Measurements from ENCODE around the gene SLC1A1.
"Not testable (repeated sequence)": the region's sequence is repeated elsewhere in the genome, so short reads cannot be mapped to it uniquely, and the experiment has no call there.

The SLC1A1 gene

DNA sequence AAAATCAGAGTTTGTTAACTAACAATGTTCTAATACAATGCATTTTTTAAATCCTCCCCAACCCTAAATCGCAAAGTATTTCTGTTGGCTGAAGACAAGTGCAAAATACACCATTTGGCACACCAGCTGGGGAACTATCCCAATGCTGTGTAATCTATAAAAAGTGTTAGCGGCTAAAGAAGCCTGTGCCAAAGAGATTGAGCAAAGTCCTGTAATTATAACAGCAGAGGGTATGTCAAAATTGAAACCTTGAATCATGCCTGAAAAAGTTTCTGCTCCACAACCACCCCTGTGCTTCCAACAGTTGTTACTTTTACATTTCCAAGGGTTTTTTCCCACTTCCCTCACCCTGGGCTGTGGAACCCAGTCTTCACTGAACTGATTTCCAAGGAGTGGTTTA lies 88.7 kb downstream of the SLC1A1 start:
- DNase-seq (ENCODE audit: low read depth), result no peak

DNA sequence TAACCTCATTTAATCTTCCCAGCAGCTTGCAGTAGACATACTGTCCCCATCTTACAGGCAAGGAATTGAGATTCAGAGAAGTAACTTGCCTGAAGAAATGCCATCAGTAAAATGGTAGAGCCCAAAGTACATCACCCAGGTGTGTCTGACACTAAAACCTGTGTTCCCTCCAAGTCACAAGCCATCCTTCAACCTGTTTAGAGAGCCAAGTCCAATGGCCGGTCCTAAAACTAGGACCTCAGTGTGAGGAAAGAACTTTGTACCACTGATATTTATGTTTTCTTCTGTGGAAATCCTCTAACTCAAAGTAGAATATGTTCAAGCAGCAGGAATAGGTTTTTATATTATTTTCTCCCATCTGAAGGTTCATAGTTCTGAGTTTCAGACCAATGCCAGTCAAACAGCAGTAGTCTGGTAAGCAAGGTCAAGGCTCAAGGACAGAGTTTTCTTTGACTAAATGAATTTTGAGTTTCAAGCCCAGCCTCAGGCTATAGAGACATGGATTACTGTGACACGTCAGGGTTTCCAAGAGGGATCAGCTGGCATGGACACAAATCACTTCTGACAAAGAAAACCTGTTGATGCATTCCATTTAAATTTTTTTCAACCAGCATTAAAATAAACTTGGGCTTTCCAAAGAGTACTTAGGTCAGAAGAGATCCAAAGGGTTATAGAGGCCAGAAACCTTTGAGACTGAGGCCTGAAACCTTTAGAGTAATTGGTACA lies 90.9 kb downstream of the SLC1A1 start:
- DNase-seq (ENCODE audit: low read depth), result no peak

DNA sequence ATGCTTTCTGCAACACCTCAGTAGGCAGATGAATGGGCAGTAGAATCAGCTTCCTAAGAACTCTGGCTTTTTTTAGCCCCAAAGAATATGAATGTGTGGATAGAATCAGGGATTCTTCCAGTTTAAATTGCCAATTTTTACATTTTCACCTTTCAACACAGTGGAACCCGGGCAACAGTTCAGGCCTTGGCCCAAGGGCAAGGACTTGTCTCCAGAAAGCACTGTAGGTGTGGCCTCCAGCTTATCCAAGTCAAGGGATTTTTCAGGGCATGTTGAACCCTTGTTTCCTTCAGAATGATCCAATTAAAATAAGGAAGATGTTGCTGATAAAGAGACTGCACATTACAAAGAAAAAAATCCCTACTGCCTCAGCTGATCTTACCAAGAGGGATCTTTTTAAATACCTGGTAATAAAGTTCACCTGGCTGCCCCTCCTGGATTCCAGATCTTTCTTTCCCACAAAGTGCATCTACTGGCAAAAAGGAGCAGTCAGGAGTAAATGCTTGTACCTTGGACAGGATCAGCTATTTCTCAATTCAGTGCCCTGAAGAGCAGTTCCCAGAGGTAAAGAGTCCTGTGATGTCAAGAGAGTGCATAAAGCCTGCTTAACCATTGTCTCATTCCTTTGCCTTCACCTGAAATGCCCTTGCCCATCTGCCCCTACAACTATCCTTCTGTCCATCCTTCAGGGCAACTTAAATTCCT lies 91.7 kb downstream of the SLC1A1 start:
- DNase-seq (ENCODE audit: low read depth), result no peak

DNA sequence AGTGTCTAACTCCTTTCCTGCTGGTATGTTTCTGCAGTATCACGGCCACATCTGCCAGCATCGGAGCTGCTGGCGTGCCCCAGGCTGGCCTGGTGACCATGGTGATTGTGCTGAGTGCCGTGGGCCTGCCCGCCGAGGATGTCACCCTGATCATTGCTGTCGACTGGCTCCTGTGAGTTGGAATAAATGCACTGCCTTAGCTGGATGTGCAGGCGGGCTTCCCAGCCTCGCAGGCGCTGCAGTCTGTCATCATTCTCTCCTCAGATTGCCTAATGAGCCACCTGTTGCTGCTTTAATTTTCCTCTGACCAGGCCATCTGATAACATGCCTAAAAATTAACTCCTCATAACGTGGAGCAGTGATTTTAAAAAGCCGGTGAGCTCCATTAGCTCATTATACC lies 92.7 kb downstream of the SLC1A1 start:
- DNase-seq (ENCODE audit: low read depth), result no peak

DNA sequence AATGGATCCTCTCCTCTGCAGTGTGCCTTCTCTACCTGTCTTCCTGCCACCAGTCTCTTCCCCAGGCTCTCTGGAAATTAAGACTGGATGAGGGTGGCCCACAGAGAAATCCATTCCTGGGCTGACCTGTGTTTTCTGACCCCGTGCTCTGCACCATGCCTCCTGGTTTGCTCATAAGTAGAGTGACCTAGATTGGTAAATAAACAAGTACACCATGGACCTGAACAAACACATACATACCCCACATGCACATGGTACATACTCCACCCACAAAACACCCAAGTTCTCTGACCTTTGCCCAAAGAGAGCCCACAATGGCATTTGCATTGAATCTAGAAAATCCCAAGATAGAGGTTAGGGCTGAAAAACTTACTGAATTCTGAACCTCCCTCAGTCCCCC lies 94.4 kb downstream of the SLC1A1 start:
- no peak for DNase-seq (ENCODE audit: low read depth)

DNA sequence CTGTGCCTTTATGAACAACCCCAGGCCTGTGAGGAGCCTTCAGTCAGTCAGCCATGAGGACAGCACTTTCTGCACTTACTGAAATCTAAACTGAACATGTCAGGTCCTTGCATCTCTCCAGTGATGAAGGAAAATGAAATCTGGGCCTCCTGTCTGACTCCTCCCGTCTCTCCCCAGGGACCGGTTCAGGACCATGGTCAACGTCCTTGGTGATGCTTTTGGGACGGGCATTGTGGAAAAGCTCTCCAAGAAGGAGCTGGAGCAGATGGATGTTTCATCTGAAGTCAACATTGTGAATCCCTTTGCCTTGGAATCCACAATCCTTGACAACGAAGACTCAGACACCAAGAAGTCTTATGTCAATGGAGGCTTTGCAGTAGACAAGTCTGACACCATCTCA lies 94.9 kb downstream of the SLC1A1 start:
- DNase-seq (ENCODE audit: low read depth), result no peak

DNA sequence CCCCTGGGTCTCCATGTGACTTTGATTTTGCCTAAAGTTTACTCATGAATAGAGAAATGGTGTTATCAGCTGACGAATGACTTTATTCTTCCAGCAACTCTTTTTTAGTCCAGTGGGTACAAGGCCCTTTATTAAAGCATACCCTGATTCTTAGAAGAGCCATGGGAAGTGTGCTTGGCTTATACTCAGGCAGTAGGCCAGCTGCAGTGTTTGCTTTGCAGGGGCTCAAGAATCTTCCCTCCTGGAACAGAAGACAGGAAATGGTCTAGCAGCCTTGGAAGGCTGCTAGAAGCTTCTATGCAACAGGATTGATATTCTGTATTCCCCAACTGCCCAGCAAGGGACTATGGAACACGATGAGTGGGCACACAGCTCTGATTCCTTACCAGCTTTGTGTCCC lies 98.5 kb downstream of the SLC1A1 start:
- no peak for DNase-seq (ENCODE audit: low read depth)

DNA sequence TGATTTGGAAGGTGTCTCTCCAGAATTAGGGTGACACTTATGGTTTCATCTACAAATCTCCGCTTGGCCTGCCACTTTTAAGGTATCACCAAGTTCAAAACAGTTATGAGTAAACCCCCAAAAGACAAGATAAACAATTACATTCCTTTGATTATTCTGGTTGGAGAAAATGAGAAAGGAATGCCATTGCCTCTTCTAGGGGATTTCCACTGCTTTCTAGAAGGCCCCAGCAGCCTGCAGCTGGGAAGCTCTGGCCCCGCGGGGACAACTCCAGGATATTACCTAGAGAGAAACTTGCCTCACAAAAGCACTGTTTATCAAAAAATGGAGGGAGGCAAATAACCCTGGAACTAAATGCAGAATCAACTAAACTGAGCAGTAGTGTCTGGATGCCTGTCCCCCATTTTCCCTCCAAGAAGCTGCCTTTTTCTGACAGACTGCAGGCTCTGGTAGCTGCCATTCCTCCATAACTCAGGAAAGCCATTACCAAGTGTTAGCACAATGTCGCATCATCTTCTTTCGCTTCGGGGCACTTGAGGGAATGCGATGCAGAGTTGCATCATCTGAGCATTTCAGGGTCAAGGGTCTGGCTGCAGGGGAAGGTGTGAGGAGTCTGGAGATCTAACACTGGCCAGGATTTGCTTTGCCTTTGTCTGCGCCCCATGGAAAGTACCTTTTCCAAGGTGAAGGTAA lies 100.3 kb downstream of the SLC1A1 start:
- DNase-seq (ENCODE audit: low read depth), result no peak

DNA sequence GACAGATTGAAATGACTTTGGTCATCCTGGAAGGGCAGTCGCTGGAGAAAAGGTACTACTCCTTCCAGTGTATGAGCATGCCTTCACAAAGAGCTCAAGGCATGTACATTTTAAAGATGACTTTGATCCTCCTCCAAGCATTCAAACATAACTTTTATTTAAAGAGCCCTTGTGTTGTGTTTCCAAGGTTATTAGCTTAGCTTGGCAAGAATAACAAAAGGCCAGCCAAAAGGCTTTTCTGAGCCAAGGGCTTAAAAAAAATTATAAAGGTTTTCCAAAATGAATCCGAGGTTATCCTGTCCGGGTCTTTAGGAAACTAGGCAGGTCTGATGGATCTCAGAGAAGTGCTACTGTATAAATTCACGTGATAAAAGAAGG lies 100.8 kb downstream of the SLC1A1 start:
- no peak for DNase-seq (ENCODE audit: low read depth)

DNA sequence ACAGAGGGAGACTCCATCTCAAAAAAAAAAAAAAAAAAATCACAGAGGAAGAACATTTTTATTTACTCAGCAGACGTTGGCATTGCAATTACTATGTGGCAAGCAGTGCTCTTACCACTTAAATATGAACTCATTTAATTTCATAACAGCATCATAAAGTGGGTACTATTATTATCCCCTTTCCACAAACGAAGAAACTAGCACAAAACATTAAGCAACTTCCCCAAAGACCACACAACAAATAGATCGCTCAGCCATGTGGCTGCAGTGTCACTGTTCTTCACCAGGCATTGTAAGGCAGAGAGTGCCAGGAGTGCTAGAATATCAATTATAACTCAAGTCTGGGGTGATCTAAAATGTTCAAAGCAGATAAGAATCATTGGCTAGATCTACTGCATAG lies 102.0 kb downstream of the SLC1A1 start:
- DNase-seq (ENCODE audit: low read depth), result no peak

DNA sequence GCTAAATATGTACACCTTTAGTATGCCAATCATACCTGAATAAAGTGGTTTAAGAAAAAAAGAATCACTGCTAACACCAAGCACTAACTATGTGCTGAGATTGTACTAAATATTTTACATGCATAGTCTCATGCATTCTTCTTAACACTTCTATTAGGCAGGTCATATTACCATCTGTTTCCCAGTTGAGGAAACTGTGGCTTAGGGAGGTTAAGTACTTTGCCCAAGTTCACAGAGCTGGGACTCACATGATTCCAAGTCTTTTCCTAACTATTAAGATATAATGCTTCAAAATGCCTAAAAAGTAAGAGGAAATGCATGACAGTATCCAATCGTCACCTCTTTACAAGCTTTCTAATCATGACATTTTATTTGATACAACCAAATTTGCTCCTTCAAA lies 102.6 kb downstream of the SLC1A1 start:
- no peak for DNase-seq (ENCODE audit: low read depth)

DNA sequence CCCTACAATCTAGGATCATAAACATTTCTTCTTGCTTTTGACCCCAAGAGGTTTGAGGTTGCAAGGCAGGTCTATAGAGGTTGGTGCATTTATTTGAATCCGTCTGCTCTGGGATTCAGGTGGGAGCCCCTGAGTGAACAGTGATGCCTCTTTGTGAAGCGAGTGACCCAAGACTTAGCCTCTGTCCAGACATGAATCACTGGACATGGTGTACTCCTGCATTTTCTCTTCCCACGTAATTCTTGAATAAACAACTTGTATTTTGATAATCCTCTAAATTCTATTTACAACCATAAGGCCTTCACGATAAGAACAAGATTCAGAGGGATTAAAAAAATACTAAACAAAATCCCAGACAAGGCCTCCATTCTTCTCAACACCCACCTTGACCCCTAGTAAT lies 104.3 kb downstream of the SLC1A1 start:
- no peak for DNase-seq (ENCODE audit: low read depth)

DNA sequence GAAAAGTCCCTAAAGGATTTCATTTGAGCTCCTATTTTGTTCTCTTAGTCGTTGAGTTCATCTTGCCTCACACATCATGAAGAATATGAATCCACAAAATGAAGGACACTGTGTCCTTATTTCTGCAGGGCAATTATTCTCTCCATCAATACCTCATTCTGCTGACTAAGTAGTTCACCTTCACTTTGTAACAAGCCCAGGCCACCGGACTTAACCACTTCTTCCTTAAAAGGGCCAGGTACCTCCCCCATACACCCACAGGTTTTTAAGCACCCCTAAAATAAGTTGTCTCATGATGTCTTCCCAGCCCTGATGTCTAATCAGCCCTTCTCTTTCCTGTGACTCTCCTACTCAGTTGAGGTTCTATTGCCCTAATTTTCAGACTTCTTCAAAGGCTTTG lies 104.7 kb downstream of the SLC1A1 start:
- no peak for DNase-seq (ENCODE audit: low read depth)

DNA sequence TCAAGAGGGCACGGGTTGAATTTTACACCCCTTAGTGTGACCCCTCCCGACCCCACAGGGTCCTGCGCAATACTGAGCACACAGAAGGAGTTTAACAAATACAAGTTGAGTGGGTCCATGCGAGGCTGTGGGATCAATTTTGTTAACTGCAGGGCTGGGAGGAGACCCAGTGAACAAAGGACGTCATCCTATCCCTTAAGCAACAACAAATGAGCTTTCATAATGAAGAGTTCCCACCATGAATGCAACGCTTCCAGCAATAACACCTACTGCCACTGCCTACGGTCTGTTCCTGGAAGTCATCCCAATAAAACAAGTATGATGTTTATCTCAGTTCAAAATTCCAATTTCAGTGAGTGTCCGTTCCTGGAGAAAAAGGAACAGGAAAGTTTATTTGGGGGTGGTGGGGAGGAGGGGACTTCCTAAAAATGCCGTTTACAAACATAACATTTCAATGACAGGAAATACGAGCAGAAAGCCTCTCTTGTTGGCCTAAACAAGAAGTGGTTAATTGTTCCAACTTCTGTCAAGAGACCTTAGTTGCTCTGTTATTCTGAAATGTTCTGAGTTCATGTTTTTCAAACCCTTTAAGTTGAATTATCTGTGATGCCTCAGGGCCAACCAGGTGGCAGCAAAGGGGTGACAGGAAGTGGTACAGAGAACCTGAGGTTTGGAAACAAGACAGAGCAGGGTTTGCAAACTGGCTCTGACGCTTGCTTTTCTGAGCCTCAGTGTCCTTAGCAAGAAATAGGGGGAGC lies 106.1 kb downstream of the SLC1A1 start:
- no peak for DNase-seq (ENCODE audit: low read depth)

DNA sequence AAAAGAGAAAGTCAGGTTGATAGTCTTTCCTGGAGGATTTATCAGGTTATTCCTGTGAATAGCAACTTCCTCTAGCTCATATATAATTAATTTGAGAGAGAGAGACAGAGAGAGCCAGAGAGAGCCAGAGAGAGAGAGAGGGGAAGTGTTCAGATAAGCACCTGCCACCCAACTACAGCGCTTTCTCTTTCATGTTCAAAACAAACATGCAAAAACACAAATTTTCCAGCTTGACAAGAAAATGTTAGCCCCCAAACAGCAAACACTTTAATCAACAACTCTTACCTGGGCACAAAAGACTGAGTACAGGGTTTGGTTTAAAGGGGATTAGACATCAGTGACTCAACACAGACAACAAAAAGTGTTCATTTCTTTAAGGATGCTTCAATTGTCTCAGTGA lies 110.1 kb downstream of the SLC1A1 start:
- no peak for DNase-seq (ENCODE audit: low read depth)

DNA sequence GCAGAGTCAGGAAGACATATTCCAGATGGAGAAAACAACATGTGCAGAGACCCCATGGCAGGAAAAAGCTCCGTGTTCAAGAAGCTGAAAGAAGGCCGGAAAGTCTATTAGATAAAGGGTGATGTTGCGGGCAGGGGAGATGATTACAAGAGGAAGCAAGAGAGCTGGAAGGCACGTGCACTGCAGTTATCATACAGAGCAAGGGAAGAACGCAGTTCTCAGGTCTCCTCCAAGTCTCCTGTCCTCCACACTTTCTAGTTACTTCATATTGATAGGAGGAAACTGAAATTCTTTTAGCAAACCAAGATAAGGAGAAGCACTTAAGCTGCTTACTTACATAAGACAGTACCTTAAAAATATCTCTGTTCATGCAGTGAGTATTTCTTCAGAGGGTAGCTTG lies 113.6 kb downstream of the SLC1A1 start:
- no peak for DNase-seq (ENCODE audit: low read depth)

DNA sequence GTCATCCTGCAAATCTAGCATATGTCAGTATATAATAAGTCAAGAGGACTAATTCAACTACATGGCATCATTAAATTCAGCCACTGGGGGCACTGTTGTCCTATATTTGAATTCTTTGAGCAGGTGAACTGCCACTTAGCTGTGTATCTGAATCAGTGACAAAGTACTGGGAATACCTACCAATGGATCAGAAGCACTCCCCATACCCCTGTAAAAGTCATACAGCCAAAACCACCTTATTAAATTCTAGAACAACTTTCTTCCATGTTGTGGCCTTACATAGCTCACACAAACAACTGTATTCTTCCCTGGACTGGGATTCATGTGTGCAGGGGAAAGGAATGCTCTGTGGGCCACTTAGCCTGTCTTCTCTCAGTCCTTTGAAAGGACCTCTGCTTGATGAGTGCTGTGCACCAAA lies 114.4 kb downstream of the SLC1A1 start:
- peak; percentile 26 for DNase-seq (ENCODE audit: low read depth)

DNA sequence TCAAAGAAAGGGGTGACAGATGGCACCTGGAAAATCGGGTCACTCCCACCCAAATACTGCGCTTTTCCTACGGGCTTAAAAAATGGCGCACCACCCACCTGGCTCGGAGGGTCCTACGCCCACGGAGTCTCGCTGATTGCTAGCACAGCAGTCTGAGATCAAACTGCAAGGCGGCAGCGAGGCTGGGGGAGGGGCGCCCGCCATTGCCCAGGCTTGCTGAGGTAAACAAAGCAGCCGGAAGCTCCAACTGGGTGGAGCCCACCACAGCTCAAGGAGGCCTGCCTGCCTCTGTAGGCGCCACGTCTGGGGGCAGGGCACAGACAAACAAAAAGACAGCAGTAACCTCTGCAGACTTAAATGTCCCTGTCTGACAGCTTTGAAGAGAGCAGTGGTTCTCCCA lies 115.8 kb downstream of the SLC1A1 start:
- DNase-seq (ENCODE audit: low read depth), result not testable (repeated sequence)

DNA sequence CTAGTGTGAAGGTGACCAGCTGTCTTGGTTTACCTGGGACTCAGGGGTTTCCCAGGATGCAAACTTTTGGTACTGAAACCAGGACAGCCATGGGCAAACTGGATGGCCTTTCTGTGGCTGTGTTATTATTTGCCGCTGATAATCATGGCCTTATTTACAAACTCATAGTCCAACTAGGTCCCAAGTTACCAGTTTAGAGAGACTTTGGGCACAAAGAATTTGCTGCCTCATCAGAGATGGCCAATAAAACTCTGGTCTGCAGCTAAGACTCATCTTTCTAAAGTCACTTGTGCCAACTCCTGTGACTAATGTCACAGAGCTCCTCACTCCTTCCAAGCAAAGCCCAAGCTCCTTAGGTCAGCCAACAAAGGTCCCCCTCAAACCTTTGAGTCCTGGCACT lies 124.4 kb downstream of the SLC1A1 start:
- no peak for DNase-seq (ENCODE audit: low read depth)

DNA sequence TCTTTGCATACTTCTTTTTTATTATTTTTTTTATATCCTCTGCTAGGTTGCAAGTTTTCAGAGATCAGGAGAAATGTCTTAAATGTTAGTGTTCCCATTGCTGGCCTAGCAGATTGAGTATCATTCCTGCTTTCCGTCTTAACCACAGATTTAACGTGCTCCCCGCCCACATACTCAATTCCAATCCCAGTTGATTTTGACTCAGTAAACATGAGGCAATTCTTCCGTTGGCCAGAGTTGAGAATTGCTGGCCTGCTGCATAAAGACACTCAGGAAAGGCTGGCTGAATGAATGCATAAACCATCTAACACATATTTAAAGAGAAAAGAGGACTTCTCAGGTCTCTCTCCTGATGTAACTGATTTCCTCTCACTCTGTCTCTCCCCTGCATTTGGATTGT lies 125.0 kb downstream of the SLC1A1 start:
- DNase-seq (ENCODE audit: low read depth), result no peak

DNA sequence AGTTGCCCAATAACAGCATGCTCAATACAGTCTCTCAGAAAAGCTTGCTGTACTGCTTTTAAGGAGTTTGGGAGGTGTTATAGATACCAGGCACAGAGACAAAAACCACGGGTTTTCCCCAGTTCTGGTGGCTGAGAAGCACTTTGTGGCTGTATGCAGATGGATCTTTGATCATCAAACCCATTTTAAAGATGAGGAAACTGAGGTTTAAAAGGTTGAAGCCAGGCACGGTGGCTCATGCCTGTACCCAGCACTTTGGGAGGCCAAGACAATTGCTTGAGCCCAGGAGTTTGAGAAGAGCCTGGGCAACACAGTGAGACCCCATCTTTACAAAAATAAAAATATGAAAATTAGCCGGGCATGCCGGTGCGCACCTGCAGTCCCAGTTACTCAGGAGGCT lies 125.5 kb downstream of the SLC1A1 start:
- no peak for DNase-seq (ENCODE audit: low read depth)

DNA sequence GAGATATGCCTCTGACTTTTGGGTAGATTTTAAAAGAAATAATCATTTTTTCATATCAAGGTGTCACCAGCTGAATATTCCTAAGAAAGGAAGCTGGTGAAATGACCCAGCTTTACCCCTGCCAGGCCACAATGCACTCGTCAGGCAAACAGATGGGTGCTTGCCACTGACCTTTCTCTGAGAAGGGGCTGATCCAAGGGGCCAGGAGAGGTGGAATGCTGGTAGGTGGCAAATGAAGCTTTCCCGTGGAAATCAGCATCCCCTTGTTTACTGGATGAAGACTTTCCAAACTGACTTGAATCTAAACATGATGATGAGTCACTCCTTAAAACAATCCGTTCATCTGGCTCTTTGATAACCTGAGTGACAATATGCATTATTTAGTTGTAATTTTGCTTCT lies 127.5 kb downstream of the SLC1A1 start:
- DNase-seq (ENCODE audit: low read depth), result no peak

DNA sequence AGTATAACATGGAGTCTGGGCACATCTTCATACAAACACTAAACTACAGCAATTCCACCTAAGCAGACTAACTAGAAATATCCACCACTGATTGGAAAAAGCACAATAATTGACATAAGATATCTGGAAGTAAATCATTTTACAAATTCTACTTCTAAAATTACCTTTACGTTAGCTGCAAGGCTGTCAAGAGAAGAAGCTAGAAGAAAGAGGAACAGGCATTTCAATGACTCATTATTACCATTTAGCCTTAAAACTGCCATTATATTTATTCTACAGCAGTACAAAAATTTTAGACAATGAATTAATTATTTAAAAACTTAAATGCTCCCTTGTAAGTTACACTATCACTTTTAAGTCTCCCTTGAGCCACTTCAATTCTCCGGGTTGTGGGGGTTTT lies 128.4 kb downstream of the SLC1A1 start:
- no peak for DNase-seq (ENCODE audit: low read depth)

Measured in stimulated activated CD8-positive, alpha-beta memory T cell treated with anti-CD3 and anti-CD28 coated beads, Interleukin-7, amount 100 ng/mL, for 24 hours (primary cell).